HFFc6 (cell line): Measurements from ENCODE around the gene MED22. TPM values are rescaled to one million over a fixed set of nuclear protein-coding genes. Genes with fewer than 3 reads are reported as not detected.
"Not testable (repeated sequence)": the region's sequence is repeated elsewhere in the genome, so short reads cannot be mapped to it uniquely, and the experiment has no call there.

Experiments used
- DNase-seq: peaks from one replicate; pipeline ENCODE4 v3.0.0-alpha.2; 2018
- H3K27ac Mint-ChIP-seq: 2 replicates; pipeline ENCODE4 v1.8.0; 2020; ENCODE audit warnings: mild to moderate bottlenecking, mixed read lengths
- H3K27me3 Mint-ChIP-seq: 2 replicates; pipeline ENCODE4 v1.8.0; 2021; ENCODE audit warnings: mild to moderate bottlenecking, moderate library complexity, mixed read lengths; ENCODE audit not compliant: insufficient read depth
- H3K36me3 Mint-ChIP-seq: 2 replicates; pipeline ENCODE4 v1.8.0; 2021; ENCODE audit warnings: low read depth, mixed read lengths
- H3K4me1 Mint-ChIP-seq: 2 replicates; pipeline ENCODE4 v1.8.0; 2020; ENCODE audit warnings: low read depth, mixed read lengths
- H3K4me3 Mint-ChIP-seq: 2 replicates; pipeline ENCODE4 v1.8.0; 2020; ENCODE audit warnings: mild to moderate bottlenecking, moderate library complexity, mixed read lengths
- H3K9me3 Mint-ChIP-seq: 2 replicates; pipeline ENCODE4 v1.8.0; 2020; ENCODE audit warnings: mild to moderate bottlenecking, mixed read lengths
- CTCF ChIP-seq: fragments of 200-600 bp; sonication (generic); IDR thresholded peaks from 2 replicates; pipeline ENCODE4 v1.5.0; 2021; ENCODE audit warnings: antibody characterized with exemption, mild to moderate bottlenecking
- total RNA-seq, 6 experiments: library from RNA; stranded (reverse); fragmentation: NEBNext Ultra II Directional; extraction: Animal tissue kit (Norgen Biotek cat#: 25700); gene quantifications; 2 replicates in 1 of 6; 3 replicates in 5 of 6; pipeline ENCODE4 v1.2.3, GENCODE V29; 2021

Gene MED22
- total RNA-seq, 6 experiments from 2014 or later, result 17.9 to 22.3 (median 20.8) TPM

- peaks cover 6% of the 10 kb centered on the region for H3K36me3 Mint-ChIP-seq
- no peak for DNase-seq
- no peak overlapping the region for H3K27ac Mint-ChIP-seq
- H3K27me3 Mint-ChIP-seq, result peaks cover 31% of the 10 kb centered on the region
- no peak for TF ChIP-seq CTCF
- H3K9me3 Mint-ChIP-seq, result peaks cover 3% of the 10 kb centered on the region
- peaks cover 8% of the 10 kb centered on the region; the same call in 1 of the 2 replicates for H3K4me1 Mint-ChIP-seq
- no peak overlapping the region for H3K4me3 Mint-ChIP-seq
Measured at GRCh38 chr9:133304477-133305377, 43.2 kb downstream of the MED22 start.

GRCh38 chr9:133304158-133304470 is 43.8 kb downstream of the MED22 start:
- Mint-ChIP-seq H3K4me3 (no peak overlapping the region), H3K27me3 (peaks cover 32% of the 10 kb centered on the region), H3K36me3 (no peaks in the 10 kb centered on the region; the same call in 1 of the 2 replicates), H3K27ac (no peak overlapping the region), H3K9me3 (no peaks in the 10 kb centered on the region), H3K4me1 (peaks cover 8% of the 10 kb centered on the region; the same call in 1 of the 2 replicates)
- no peak for DNase-seq
- no peak for TF ChIP-seq CTCF

GRCh38 chr9:133303266-133304157 is 44.4 kb downstream of the MED22 start:
- peaks cover 31% of the 10 kb centered on the region for H3K27me3 Mint-ChIP-seq
- no peak for TF ChIP-seq CTCF
- no peak for DNase-seq
- no peak overlapping the region for H3K4me3 Mint-ChIP-seq
- no peaks in the 10 kb centered on the region for H3K9me3 Mint-ChIP-seq
- no peaks in the 10 kb centered on the region for H3K36me3 Mint-ChIP-seq
- peaks cover 8% of the 10 kb centered on the region; the same call in 1 of the 2 replicates for H3K4me1 Mint-ChIP-seq
- no peak overlapping the region for H3K27ac Mint-ChIP-seq

GRCh38 chr9:133301253-133302230 is 46.4 kb downstream of the MED22 start:
- Mint-ChIP-seq H3K27ac (no peak overlapping the region), H3K9me3 (no peaks in the 10 kb centered on the region), H3K36me3 (no peaks in the 10 kb centered on the region), H3K4me1 (no peaks in the 10 kb centered on the region), H3K4me3 (no peak overlapping the region), H3K27me3 (peaks cover 35% of the 10 kb centered on the region)
- TF ChIP-seq CTCF, result no peak
- no peak for DNase-seq

GRCh38 chr9:133299996-133300395 is 47.9 kb downstream of the MED22 start:
- not testable (repeated sequence) for H3K4me1 Mint-ChIP-seq, H3K4me3 Mint-ChIP-seq, H3K27ac Mint-ChIP-seq, H3K9me3 Mint-ChIP-seq, DNase-seq, H3K36me3 Mint-ChIP-seq
- peaks cover 27% of the 10 kb centered on the region for H3K27me3 Mint-ChIP-seq
